ENCODE results near the gene CA10.

Gene CA10

GRCh38 chr17:51751072-51751471, 407.4 kb downstream of the CA10 start:
- DNase-seq: no peak

- no peak for DNase-seq
Observed at GRCh38 chr17:51748749-51749604, 409.5 kb downstream of the CA10 start.

GRCh38 chr17:51746421-51746820, 412.1 kb downstream of the CA10 start:
- DNase-seq: no peak

DNA sequence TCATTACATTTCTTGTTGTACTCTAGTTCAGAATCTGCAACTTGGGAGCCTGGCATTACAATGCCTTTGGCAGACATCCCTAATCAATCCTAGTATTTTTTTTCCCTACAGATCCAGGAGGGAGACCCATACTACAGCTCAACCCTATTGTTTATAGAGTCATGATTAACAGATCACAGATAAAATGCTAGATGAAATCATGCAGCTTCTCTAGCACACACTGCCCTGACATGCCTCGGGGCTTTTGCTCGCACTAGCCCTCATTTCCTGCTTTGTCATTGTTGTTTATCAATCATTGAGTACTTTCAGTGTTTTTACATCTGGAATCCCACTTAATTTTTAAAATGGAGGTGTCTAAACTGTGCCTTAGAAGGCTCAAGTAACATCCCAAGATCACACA, 412.5 kb downstream of the CA10 start:
- no peak for DNase-seq

GRCh38 chr17:51743477-51743876, 415.0 kb downstream of the CA10 start:
- DNase-seq: no peak

DNA sequence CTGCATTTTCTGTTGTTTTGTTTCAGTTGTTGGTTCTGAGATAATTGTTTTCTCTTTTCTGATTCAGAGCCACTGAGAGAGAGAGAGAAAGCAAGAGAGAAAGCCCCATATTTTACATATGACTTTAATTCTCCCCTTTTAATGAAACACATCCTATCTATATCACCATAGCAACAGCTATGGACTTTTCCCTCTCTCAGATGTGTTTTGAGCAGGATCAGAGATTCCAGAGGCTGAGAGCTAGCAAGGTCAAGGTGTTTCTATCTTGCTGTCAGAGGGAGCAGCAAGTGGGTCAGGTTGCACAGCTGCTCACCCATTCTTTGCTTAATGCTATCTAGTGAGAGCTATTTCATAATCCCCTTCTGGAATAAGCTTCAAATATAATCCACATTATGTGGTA, 415.9 kb downstream of the CA10 start:
- no peak for DNase-seq

DNA sequence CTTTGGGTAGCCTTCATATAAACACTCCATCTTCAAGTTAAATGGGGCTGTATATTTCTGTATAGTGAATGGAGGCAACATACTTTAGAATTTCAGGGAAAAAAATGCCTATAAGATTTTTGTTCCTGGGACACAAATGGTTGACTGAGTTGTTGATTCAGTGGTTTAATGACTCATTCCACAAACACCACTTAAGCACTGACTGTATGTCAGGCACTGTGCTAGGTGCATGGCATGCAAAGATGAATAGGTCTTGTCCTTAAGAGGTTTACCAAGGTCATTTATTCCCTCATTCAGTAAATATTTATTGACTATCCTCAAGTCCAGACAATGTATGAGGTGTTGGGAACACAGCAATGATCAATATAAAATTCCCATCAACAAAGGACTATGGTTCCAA, 417.1 kb downstream of the CA10 start:
- DNase-seq: no peak

DNA sequence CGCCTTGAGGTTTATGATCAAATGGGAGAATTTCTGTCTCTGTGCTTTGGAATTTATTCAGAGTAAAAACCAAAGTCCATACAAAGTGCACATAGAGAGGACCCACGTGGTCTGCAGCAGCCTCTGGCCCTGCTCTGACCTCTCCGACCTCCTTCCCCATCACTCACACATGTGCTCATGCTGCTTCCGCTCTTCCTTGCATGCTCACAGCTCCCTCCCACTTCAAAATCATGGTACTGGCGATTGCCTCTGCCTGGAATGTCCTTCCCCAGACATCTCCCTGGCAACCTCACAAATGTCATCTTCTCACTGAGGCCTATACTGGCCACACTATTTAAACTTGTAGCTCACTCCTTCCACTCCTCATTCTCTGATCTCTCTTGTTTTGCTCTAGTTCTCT, 418.0 kb downstream of the CA10 start:
- DNase-seq: no peak

DNA sequence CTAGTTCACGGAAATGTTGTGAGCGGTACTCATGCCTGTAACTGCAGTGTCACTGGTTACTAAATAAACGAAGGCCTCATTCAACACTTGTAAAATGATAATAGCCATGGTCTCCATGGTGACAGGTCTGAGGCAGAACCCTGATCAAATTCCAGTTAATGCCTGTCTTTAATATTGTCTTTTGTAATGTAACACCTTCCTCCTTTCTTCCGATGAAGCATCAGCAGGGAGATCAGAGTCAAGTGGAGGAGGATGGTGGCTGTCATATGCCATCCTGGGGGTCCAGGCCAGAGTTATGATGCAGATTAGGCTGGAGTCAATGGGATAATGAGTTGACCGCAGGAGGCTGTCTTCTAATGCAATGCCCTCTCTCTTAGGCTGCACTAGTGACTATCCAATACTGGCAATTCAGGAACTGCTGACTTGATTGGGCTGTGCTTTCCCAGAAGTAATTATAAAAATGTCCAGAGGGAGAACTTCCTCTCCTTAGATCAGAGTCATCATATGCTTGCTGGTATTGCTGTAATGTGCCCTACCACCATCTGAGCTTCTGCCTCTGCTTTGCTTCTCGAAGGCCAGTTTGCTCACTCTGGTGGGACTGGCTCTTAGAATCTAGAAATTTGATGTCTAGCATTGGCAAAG, 419.1 kb downstream of the CA10 start:
- DNase-seq: no peak

GRCh38 chr17:51736356-51736755, 422.2 kb downstream of the CA10 start:
- no peak for DNase-seq

DNA sequence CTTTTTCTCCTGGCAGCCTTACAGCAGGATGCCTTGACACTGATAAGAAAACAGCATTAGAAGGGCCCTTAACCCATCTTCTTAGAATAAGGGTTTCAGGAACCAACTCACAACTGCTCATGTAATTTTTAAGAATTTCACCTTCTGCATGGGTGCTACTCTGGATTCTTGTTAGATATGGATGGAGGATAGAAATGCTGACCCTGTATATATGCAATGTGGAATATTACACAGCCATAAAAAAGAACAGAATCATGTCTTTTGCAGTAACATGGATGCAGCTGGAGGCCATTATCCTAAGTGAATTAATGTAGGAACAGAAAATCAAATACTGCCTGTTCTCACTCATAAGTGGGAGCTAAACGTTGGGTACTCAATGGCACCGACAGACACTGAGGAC, 423.5 kb downstream of the CA10 start:
- no peak for DNase-seq

DNA sequence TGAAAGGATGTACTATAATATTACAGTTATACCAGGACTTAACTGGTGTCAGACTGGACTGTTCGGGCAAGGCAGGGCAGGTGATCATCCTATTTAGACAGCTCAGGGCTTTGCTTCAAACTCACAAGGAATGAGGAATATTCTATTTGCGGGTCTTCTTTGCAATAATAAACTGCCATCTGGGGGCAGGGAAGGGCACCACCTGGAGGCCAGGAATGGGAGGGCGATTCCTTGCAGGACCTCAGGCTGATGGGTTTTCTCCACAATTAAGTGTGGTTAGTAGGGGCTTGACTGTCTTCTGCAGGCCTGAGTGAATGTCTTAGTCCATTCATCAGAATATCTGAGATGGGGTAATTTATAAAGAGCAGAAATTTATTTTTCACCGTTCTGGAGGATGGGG, 424.1 kb downstream of the CA10 start:
- DNase-seq: no peak

DNA sequence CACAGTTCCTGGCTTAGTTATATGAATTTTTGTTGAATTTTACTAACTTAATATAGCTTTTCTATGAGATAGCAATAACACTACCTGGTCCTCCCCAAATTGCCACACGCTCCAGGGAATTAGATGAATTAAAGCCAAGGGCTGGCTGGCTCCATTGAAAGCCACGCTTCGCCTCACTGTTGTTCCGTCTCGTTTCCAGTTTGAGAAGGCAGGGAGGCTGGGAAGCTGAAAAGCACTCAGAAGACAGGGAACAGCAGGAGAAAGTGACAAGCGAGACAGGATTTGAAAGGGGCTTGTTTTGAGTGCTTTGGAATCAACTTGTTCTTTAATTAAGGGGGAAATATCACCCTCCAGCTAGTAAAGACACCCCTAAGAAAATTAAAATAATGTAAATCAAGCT, 425.3 kb downstream of the CA10 start:
- no peak for DNase-seq

DNA sequence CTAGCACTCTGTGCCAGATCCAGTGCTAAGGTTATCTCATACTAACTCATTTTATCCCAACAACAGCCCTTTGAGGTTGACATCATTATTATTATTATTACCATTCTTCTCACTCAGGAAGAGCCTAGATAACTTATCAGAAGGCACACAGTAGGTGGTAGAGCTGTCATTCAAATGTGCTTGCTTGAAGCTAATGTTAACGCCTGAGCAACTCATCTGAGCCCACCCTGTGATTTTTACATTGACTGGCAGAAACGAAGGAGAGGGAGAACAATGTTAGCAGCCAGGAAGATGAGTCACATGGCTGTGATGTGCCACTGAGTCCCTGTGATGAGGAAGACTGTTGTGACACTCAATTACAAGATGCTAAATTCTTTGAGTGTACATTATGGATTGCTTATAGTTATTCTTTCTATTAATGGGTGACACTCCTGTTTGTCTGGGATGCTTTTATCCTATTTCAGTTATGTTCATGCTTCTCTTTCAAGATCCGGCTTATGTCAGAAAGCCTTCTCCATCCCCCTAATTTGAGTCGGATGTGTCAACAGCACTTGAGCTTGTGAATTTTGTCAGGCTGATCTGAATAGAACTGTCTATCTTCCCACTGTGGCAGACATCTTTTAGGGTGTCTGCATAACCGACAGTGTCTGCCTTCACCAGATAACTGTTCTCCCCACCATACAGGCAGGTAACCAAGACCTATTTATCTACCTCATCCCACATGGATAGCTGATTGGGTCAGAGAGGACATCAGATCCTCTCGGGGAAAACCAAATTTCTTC, 426.4 kb downstream of the CA10 start:
- no peak for DNase-seq

DNA sequence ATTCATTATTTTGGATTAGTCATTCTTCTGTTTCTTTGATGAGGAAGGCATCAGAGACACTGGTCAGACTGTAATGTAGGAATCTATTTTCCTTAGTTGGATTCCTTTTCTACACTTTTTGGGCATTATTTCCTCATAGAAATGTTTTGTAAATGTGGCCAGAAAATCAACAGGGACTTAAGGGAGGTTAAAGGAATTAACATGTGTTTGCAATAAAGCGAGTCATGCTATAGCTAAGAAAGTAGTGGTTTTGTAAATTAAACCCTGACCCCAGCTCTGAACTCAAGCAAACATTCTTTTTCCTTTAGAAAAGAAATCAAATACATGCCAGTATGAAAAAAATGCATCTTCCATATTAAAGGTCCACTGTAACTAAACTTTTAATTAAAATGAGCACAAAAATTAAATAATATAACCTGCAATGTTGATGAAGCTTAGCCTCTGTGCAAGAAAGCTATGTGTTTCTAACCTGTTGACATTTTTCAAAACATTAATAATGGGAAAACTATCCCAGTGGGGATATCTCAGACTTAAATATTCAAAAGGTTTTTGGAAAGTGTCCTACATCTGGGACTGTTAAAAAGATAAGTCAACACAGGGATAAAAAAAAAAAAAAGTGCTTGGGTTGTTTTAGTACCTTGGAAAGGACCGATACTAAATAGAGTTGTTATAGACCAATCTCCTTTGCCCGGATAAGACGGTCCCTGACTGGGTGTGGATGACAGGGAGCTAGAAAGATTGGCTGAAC, 428.0 kb downstream of the CA10 start:
- no peak for DNase-seq

DNA sequence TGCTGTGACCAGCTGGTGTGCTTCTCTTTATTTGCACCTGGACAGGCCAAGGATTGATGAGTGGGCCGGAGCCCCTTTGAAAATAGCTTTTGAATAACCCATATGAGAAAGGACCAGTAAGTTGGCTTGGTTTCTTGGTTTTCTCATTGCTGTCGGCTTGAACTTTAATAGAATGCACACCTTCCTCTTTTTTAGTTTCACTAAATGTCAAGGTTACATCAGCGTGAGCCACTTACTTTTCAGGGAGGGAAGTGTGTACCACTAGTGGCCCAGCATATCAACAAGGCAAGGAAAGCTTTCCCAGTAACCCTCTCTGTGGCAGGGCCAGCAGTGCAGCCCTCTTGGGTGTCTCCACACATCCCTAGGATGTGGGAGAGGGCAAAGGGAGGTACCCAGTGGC, 433.3 kb downstream of the CA10 start:
- no peak for DNase-seq

- DNase-seq: no peak
Observed at GRCh38 chr17:51724043-51724580, 434.4 kb downstream of the CA10 start.

- DNase-seq: no peak
Observed at GRCh38 chr17:51722994-51723393, 435.5 kb downstream of the CA10 start.

- DNase-seq: no peak
Observed at GRCh38 chr17:51721730-51722129, 436.8 kb downstream of the CA10 start.

DNA sequence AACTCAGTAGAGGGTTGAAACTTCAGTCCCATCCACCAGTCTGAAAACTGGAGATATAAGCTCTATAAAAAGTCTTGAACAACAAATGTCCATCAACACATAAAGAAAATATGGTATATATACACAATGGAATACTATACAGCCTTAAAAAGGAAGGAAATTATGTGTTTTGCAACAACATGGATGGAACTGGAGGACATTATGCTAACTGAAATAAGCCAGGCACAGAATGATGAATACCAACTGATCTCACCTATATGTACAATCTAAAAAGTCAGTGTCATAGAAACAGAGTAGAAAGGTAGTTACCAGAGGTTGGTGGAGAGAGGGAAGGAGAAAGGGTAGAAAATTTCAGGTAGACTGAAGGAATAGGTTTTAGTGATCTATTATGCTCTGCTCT, 438.1 kb downstream of the CA10 start:
- DNase-seq: no peak

- DNase-seq: no peak
Observed at GRCh38 chr17:51718983-51719382, 439.5 kb downstream of the CA10 start.

GRCh38 chr17:51711581-51711980, 446.9 kb downstream of the CA10 start:
- no peak for DNase-seq

GRCh38 chr17:51710634-51710979, 447.9 kb downstream of the CA10 start:
- DNase-seq: no peak
